ENCODE data around the gene VPS13D. TPM values are rescaled to one million over a fixed set of nuclear protein-coding genes. Genes with fewer than 3 reads are reported as not detected.

Gene VPS13D
- total RNA-seq, 4 donors from 2014 or later, result 94.4 to 472 (median 163) TPM

GRCh38 chr1:12290828-12291227, 61.0 kb downstream of the VPS13D start:
- TF ChIP-seq POLR2A (IDR thresholded peaks at IDR 0.05), result no peak
- TF ChIP-seq, protein P1, sequence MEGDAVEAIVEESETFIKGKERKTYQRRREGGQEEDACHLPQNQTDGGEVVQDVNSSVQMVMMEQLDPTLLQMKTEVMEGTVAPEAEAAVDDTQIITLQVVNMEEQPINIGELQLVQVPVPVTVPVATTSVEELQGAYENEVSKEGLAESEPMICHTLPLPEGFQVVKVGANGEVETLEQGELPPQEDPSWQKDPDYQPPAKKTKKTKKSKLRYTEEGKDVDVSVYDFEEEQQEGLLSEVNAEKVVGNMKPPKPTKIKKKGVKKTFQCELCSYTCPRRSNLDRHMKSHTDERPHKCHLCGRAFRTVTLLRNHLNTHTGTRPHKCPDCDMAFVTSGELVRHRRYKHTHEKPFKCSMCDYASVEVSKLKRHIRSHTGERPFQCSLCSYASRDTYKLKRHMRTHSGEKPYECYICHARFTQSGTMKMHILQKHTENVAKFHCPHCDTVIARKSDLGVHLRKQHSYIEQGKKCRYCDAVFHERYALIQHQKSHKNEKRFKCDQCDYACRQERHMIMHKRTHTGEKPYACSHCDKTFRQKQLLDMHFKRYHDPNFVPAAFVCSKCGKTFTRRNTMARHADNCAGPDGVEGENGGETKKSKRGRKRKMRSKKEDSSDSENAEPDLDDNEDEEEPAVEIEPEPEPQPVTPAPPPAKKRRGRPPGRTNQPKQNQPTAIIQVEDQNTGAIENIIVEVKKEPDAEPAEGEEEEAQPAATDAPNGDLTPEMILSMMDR (IDR thresholded peaks at IDR 0.05), result no peak
- no peak for TF ChIP-seq POLR2AphosphoS5 (IDR thresholded peaks at IDR 0.05)
- peaks cover 80% of the 10 kb centered on the region for H3K36me3 ChIP-seq
- 94% methylated on average over 1 of the region's 1 CpG for WGBS
- H3K4me3 ChIP-seq, result no peak overlapping the region
- H3K27ac ChIP-seq, result no peak overlapping the region
- no peak for DNase-seq (ENCODE audit: low spot score in 2 of 2)
- no peaks in the 10 kb centered on the region for H3K27me3 ChIP-seq
- no peaks in the 10 kb centered on the region for H3K4me1 ChIP-seq
- no peaks in the 10 kb centered on the region for H3K9me3 ChIP-seq

- H3K4me1 ChIP-seq, result no peaks in the 10 kb centered on the region
- no peak overlapping the region for H3K4me3 ChIP-seq
- no peaks in the 10 kb centered on the region for H3K9me3 ChIP-seq
- DNase-seq (ENCODE audit: low spot score in 2 of 2), result no peak
- H3K36me3 ChIP-seq, result peaks cover 86% of the 10 kb centered on the region
- no peak for TF ChIP-seq POLR2A (IDR thresholded peaks at IDR 0.05)
- TF ChIP-seq, protein P1 (IDR thresholded peaks at IDR 0.05), result no peak
- no peak for TF ChIP-seq EP300 (IDR thresholded peaks at IDR 0.05)
- TF ChIP-seq POLR2AphosphoS5 (IDR thresholded peaks at IDR 0.05), result no peak
- H3K27me3 ChIP-seq, result no peaks in the 10 kb centered on the region
- no peak overlapping the region for H3K27ac ChIP-seq
- WGBS, result 93% methylated on average over 11 of the region's 11 CpGs
Observed at GRCh38 chr1:12293416-12293815, 63.6 kb downstream of the VPS13D start.

DNA sequence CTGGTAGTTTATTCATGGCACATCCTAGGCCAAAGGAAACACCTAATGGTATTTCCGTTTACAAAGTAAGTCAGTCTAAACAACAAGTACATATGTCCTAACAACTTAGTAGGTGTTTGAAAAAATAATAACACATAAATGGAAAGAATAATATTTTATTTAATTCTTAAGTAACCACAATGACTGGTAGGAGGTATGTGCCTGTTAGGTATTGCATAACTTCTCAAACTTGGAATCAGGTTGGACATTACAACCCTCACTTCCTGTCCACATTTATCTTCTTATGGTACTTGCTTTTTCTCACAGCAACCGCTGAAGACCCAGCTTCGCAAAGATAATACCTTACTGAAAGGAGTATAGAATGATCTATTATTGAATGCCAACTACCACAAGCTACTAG, 64.2 kb downstream of the VPS13D start:
- H3K9me3 ChIP-seq, result no peaks in the 10 kb centered on the region
- no peak for TF ChIP-seq POLR2AphosphoS5 (IDR thresholded peaks at IDR 0.05)
- TF ChIP-seq POLR2A (IDR thresholded peaks at IDR 0.05), result no peak
- TF ChIP-seq, protein P1 (IDR thresholded peaks at IDR 0.05), result no peak
- no peak for TF ChIP-seq EP300 (IDR thresholded peaks at IDR 0.05)
- no peak overlapping the region for H3K27ac ChIP-seq
- no peaks in the 10 kb centered on the region for H3K4me1 ChIP-seq
- no peaks in the 10 kb centered on the region for H3K27me3 ChIP-seq
- no peak overlapping the region for H3K4me3 ChIP-seq
- DNase-seq (ENCODE audit: low spot score in 2 of 2), result no peak
- 98% methylated on average over 3 of the region's 3 CpGs for WGBS
- peaks cover 87% of the 10 kb centered on the region for H3K36me3 ChIP-seq

DNA sequence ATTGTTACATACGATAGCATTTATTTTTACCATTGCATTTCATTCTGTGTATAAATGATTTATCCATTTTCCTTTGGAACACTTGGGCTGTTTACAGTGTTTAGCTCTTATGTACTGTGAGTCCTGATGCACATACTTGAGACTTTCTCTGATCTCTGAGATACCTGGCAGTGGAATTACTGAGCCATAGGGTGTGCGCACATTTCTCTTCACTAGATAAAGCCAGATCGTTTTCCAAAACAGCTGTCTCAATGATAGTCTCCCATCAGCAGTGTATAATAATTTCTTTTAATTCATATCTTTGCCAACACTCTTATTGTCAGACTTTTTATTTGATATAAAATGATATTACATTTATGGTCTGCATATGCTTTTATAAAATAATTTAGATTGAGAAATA, 66.2 kb downstream of the VPS13D start:
- H3K4me3 ChIP-seq, result no peak overlapping the region
- H3K36me3 ChIP-seq, result peaks cover 86% of the 10 kb centered on the region
- no peaks in the 10 kb centered on the region for H3K9me3 ChIP-seq
- 83% methylated on average over 3 of the region's 3 CpGs for WGBS
- no peak for TF ChIP-seq EP300 (IDR thresholded peaks at IDR 0.05)
- no peak for TF ChIP-seq POLR2A (IDR thresholded peaks at IDR 0.05)
- TF ChIP-seq POLR2AphosphoS5 (IDR thresholded peaks at IDR 0.05), result no peak
- TF ChIP-seq, protein P1 (IDR thresholded peaks at IDR 0.05), result no peak
- no peaks in the 10 kb centered on the region for H3K27me3 ChIP-seq
- no peak overlapping the region for H3K27ac ChIP-seq
- H3K4me1 ChIP-seq, result no peaks in the 10 kb centered on the region
- DNase-seq (ENCODE audit: low spot score in 2 of 2), result no peak

- no peak for DNase-seq (ENCODE audit: low spot score in 2 of 2)
- no peak overlapping the region for H3K4me3 ChIP-seq
- TF ChIP-seq EP300 (IDR thresholded peaks at IDR 0.05) (no peak), POLR2AphosphoS5 (IDR thresholded peaks at IDR 0.05) (no peak), POLR2A (IDR thresholded peaks at IDR 0.05) (no peak)
- TF ChIP-seq, protein P1 (IDR thresholded peaks at IDR 0.05), result no peak
- no peaks in the 10 kb centered on the region for H3K4me1 ChIP-seq
- H3K27me3 ChIP-seq, result no peaks in the 10 kb centered on the region
- H3K9me3 ChIP-seq, result no peaks in the 10 kb centered on the region
- no peak overlapping the region for H3K27ac ChIP-seq
- WGBS, result 66% methylated on average over 1 of the region's 1 CpG
- peaks cover 86% of the 10 kb centered on the region for H3K36me3 ChIP-seq
Observed at GRCh38 chr1:12296623-12297022, 66.8 kb downstream of the VPS13D start.
